Measurements from ENCODE around the gene GJA3. TPM values are rescaled to one million over a fixed set of nuclear protein-coding genes. Genes with fewer than 3 reads are reported as not detected.

The GJA3 gene
- total RNA-seq, 2 donors from 2014 or later: 0.59 to 5.2 TPM

- Histone ChIP-seq H3K27me3 (replicated peaks; ENCODE audit: insufficient read depth) (no peaks in the 10 kb centered on the region), H3K4me1 (replicated peaks) (no peaks in the 10 kb centered on the region), H3K9me3 (no peaks in the 10 kb centered on the region), H3K27ac (no peak overlapping the region), H3K36me3 (no peaks in the 10 kb centered on the region), H3K4me3 (no peak overlapping the region)
- no peak for DNase-seq (ENCODE audit: low spot score)
- WGBS: 78% methylated on average over 12 of the region's 12 CpGs
- TF ChIP-seq POLR2AphosphoS5 (IDR thresholded peaks at IDR 0.05) (no peak), CTCF (IDR thresholded peaks at IDR 0.05) (no peak), POLR2A (IDR thresholded peaks at IDR 0.05) (no peak)
- intact Hi-C loops (cut with DNase I): no loop called here
Observed at GRCh38 chr13:20185366-20186056, 24.7 kb upstream of the GJA3 start.

GRCh38 chr13:20182231-20182846 lies 21.5 kb upstream of the GJA3 start:
- Histone ChIP-seq H3K4me3 (no peak overlapping the region), H3K27me3 (replicated peaks; ENCODE audit: insufficient read depth) (no peaks in the 10 kb centered on the region), H3K4me1 (replicated peaks) (no peaks in the 10 kb centered on the region), H3K9me3 (no peaks in the 10 kb centered on the region), H3K27ac (no peak overlapping the region), H3K36me3 (no peaks in the 10 kb centered on the region)
- no peak for DNase-seq (ENCODE audit: low spot score)
- intact Hi-C loops (cut with DNase I): no loop called here
- TF ChIP-seq CTCF (IDR thresholded peaks at IDR 0.05) (peak; percentile 30 to 75 (median 70)), POLR2AphosphoS5 (IDR thresholded peaks at IDR 0.05) (no peak), POLR2A (IDR thresholded peaks at IDR 0.05) (no peak)
- 22% methylated on average over 5 of the region's 5 CpGs for WGBS

GRCh38 chr13:20181188-20181587 lies 20.3 kb upstream of the GJA3 start:
- Histone ChIP-seq H3K4me3 (no peak overlapping the region), H3K27me3 (replicated peaks; ENCODE audit: insufficient read depth) (no peaks in the 10 kb centered on the region), H3K27ac (no peak overlapping the region), H3K9me3 (no peaks in the 10 kb centered on the region), H3K36me3 (no peaks in the 10 kb centered on the region), H3K4me1 (replicated peaks) (no peaks in the 10 kb centered on the region)
- WGBS: 29% methylated on average over 3 of the region's 3 CpGs
- no peak for DNase-seq (ENCODE audit: low spot score)
- no peak for TF ChIP-seq POLR2AphosphoS5 (IDR thresholded peaks at IDR 0.05)
- no peak for TF ChIP-seq POLR2A (IDR thresholded peaks at IDR 0.05)
- TF ChIP-seq CTCF (IDR thresholded peaks at IDR 0.05): no peak
- intact Hi-C loops (cut with DNase I): no loop called here

DNA sequence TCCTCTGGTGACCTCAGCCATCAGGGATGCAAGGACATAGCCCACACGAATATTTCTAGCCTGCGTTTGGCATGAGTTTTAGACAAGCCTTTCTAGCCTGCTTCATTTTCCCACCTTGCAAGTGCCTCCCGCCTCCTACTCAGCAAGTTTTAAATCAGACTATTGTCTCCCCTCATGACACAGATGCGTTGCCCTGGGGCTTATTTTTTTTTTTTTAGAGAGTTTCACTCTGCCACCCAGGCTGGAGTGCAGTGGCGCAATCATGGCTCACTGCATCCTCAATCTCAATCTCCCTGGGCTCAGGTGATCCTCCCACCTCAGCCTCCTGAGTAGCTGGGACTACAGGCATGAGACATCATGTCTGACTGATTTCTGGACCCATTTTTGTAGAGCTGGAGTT lies 17.3 kb upstream of the GJA3 start:
- Histone ChIP-seq H3K4me3 (no peak overlapping the region), H3K36me3 (no peaks in the 10 kb centered on the region), H3K27me3 (replicated peaks; ENCODE audit: insufficient read depth) (no peaks in the 10 kb centered on the region), H3K4me1 (replicated peaks) (no peaks in the 10 kb centered on the region), H3K27ac (no peak overlapping the region), H3K9me3 (no peaks in the 10 kb centered on the region)
- TF ChIP-seq POLR2A (IDR thresholded peaks at IDR 0.05): no peak
- TF ChIP-seq CTCF (IDR thresholded peaks at IDR 0.05): no peak
- TF ChIP-seq POLR2AphosphoS5 (IDR thresholded peaks at IDR 0.05): no peak
- DNase-seq (ENCODE audit: low spot score): no peak
- intact Hi-C loops (cut with DNase I): no loop called here
- WGBS: 80% methylated on average over 5 of the region's 5 CpGs
